Bone marrow (tissue), 2 donors: ENCODE measurements around the gene GATAD2A.

Experiments used
- DNase-seq, 2 donors: peaks; one replicate each; lab custom pipeline; 2025; lab: John Stamatoyannopoulos, UW

GATAD2A gene

GRCh38 chr19:19490214-19490968 is 84.9 kb downstream of the GATAD2A start:
- peak; percentile 46 to 50 for DNase-seq

GRCh38 chr19:19491321-19492025 is 86.0 kb downstream of the GATAD2A start:
- DNase-seq, result no peak

GRCh38 chr19:19492026-19492610 is 86.6 kb downstream of the GATAD2A start:
- DNase-seq, result no peak

GRCh38 chr19:19493841-19494546 is 88.5 kb downstream of the GATAD2A start:
- no peak for DNase-seq

- no peak for DNase-seq
Measured at GRCh38 chr19:19495614-19496603, 90.4 kb downstream of the GATAD2A start.

GRCh38 chr19:19498255-19498991 is 92.9 kb downstream of the GATAD2A start:
- DNase-seq, result no peak

GRCh38 chr19:19499272-19499995 is 94.0 kb downstream of the GATAD2A start:
- DNase-seq, result no peak

- no peak for DNase-seq
Measured at GRCh38 chr19:19500975-19501644, 95.6 kb downstream of the GATAD2A start.

- no peak for DNase-seq
Measured at GRCh38 chr19:19501798-19502197, 96.3 kb downstream of the GATAD2A start.

GRCh38 chr19:19502281-19502680 is 96.8 kb downstream of the GATAD2A start:
- no peak for DNase-seq

- DNase-seq, result no peak
Measured at GRCh38 chr19:19502808-19503602, 97.5 kb downstream of the GATAD2A start.

- DNase-seq, result no peak
Measured at GRCh38 chr19:19504754-19505668, 99.5 kb downstream of the GATAD2A start.

- DNase-seq, result no peak
Measured at GRCh38 chr19:19505669-19506326, 100.3 kb downstream of the GATAD2A start.

GRCh38 chr19:19506592-19506991 is 101.1 kb downstream of the GATAD2A start:
- no peak for DNase-seq

GRCh38 chr19:19507354-19507753 is 101.9 kb downstream of the GATAD2A start:
- no peak for DNase-seq

GRCh38 chr19:19508217-19508616 is 102.7 kb downstream of the GATAD2A start:
- no peak for DNase-seq

GRCh38 chr19:19510432-19510831 is 105.0 kb downstream of the GATAD2A start:
- no peak for DNase-seq
